Dendritic cell treated with granulocyte-macrophage colony-stimulating factor and Interleukin-4, amounts not matched to agents 40 ng/mL and 50 ng/mL, for 4 days (primary cell): ENCODE data around the gene HPS5.
A peak's percentile ranks its signal among the peaks of the same experiment; 100 is the strongest.

Experiments
- H3K27ac Mint-ChIP-seq: one replicate; pipeline ENCODE4 v1.8.0; 2022; ENCODE audit warnings: mild to moderate bottlenecking, mixed read lengths
- H3K27me3 Mint-ChIP-seq: one replicate; pipeline ENCODE4 v1.8.0; 2022; ENCODE audit warnings: mild to moderate bottlenecking, mixed read lengths
- H3K36me3 Mint-ChIP-seq: one replicate; pipeline ENCODE4 v1.8.0; 2022; ENCODE audit warnings: low read depth, mixed read lengths
- H3K4me1 Mint-ChIP-seq: one replicate; pipeline ENCODE4 v1.8.0; 2022; ENCODE audit warnings: low read depth, mixed read lengths
- H3K4me3 Mint-ChIP-seq: one replicate; pipeline ENCODE4 v1.8.0; 2022; ENCODE audit warnings: mild to moderate bottlenecking, moderate library complexity, mixed read lengths
- H3K9me3 Mint-ChIP-seq: one replicate; pipeline ENCODE4 v1.8.0; 2022; ENCODE audit warnings: mixed read lengths
- intact Hi-C: fragments of 100-400 bp; cut with micrococcal nuclease; formaldehyde crosslinking; loops from one replicate; pipeline ENCODE4 v1.15.0; 2022

Gene HPS5, protein sequence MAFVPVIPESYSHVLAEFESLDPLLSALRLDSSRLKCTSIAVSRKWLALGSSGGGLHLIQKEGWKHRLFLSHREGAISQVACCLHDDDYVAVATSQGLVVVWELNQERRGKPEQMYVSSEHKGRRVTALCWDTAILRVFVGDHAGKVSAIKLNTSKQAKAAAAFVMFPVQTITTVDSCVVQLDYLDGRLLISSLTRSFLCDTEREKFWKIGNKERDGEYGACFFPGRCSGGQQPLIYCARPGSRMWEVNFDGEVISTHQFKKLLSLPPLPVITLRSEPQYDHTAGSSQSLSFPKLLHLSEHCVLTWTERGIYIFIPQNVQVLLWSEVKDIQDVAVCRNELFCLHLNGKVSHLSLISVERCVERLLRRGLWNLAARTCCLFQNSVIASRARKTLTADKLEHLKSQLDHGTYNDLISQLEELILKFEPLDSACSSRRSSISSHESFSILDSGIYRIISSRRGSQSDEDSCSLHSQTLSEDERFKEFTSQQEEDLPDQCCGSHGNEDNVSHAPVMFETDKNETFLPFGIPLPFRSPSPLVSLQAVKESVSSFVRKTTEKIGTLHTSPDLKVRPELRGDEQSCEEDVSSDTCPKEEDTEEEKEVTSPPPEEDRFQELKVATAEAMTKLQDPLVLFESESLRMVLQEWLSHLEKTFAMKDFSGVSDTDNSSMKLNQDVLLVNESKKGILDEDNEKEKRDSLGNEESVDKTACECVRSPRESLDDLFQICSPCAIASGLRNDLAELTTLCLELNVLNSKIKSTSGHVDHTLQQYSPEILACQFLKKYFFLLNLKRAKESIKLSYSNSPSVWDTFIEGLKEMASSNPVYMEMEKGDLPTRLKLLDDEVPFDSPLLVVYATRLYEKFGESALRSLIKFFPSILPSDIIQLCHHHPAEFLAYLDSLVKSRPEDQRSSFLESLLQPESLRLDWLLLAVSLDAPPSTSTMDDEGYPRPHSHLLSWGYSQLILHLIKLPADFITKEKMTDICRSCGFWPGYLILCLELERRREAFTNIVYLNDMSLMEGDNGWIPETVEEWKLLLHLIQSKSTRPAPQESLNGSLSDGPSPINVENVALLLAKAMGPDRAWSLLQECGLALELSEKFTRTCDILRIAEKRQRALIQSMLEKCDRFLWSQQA

GRCh38 chr11:18321969-18322711, at the start of gene HPS5, which contains the start of gene GTF2H1:
Gene HPS5 (minus strand): TSS chr11:18322140. CDS start chr11:18317858, 4,282 bp downstream.
Gene GTF2H1 (plus strand): TSS chr11:18322567. CDS start chr11:18333075, 10,508 bp downstream.
- peak within 1 kb of the TSS; percentile 92 for H3K4me3 Mint-ChIP-seq
- H3K36me3 Mint-ChIP-seq: peaks cover 88% of the 10 kb centered on the region
- peak within 1 kb of the TSS; percentile 98 for H3K27ac Mint-ChIP-seq
- peaks cover 71% of the 10 kb centered on the region for H3K4me1 Mint-ChIP-seq
- H3K27me3 Mint-ChIP-seq: no peaks in the 10 kb centered on the region
- intact Hi-C loops: loop anchor here (1.0 to 5.0 kb wide), 5 partner anchors 9 to 310 kb away; partner anchors contain the start of genes LDHA and SPTY2D1
- H3K9me3 Mint-ChIP-seq: no peaks in the 10 kb centered on the region

- no peaks in the 10 kb centered on the region for H3K9me3 Mint-ChIP-seq
- no peaks in the 10 kb centered on the region for H3K27me3 Mint-ChIP-seq
- H3K4me3 Mint-ChIP-seq: no peak overlapping the region
- no peak overlapping the region for H3K27ac Mint-ChIP-seq
- intact Hi-C loops: no loop called here
- no peaks in the 10 kb centered on the region for H3K4me1 Mint-ChIP-seq
- H3K36me3 Mint-ChIP-seq: peaks cover 36% of the 10 kb centered on the region
Observed at GRCh38 chr11:18371279-18371678, 49.3 kb upstream of the HPS5 start.

DNA sequence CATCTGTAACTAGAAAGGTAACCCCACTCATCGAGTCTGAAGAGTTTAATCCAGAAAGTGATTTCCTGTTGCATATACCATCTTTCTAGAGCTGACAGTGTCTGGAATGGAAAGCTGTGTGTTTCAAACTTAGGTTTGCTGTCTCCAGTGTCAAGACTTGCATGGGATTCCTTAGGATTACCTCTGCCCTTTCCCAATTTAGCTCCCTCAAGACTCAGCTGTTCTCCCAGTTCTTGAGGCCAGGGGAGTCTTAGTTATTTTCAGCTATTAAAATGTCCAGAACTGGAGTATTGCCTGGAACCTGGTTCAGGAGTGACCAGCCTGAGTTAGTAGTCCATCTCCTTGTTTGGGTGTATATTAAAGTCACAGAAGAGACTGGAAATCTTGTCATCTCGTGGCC, 47.5 kb upstream of the HPS5 start:
- no peak overlapping the region for H3K27ac Mint-ChIP-seq
- intact Hi-C loops: no loop called here
- no peak overlapping the region for H3K4me3 Mint-ChIP-seq
- peaks cover 54% of the 10 kb centered on the region for H3K36me3 Mint-ChIP-seq
- H3K27me3 Mint-ChIP-seq: no peaks in the 10 kb centered on the region
- no peaks in the 10 kb centered on the region for H3K9me3 Mint-ChIP-seq
- H3K4me1 Mint-ChIP-seq: peaks cover 5% of the 10 kb centered on the region

DNA sequence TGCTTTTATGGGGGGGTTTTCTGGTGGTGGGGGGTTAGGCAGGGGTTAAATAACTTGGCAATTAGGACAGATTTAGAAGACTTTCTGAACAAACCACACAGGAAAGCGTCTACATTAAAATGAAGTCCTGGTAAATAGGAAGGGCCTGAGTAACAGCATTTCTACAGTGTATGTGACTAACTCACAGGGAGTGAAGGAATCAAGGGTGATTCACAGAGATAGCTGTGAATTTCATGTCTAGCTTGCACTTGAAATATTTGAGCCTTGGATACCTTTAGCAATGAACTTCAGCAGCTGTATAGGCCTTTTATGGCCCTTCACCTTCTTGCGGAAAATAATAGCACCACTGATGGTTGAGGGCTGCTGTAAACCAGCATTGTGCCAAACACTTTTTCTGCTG, 46.3 kb upstream of the HPS5 start:
- Mint-ChIP-seq H3K36me3 (peaks cover 66% of the 10 kb centered on the region), H3K4me1 (peaks cover 5% of the 10 kb centered on the region), H3K9me3 (no peaks in the 10 kb centered on the region), H3K27ac (no peak overlapping the region), H3K4me3 (no peak overlapping the region), H3K27me3 (no peaks in the 10 kb centered on the region)
- intact Hi-C loops: no loop called here

- Mint-ChIP-seq H3K27ac (no peak overlapping the region), H3K4me1 (peaks cover 5% of the 10 kb centered on the region), H3K4me3 (no peak overlapping the region), H3K27me3 (no peaks in the 10 kb centered on the region), H3K36me3 (peaks cover 70% of the 10 kb centered on the region), H3K9me3 (no peaks in the 10 kb centered on the region)
- intact Hi-C loops: no loop called here
Observed at GRCh38 chr11:18367431-18367830, 45.5 kb upstream of the HPS5 start.

GRCh38 chr11:18366286-18366685, 44.3 kb upstream of the HPS5 start:
- Mint-ChIP-seq H3K27me3 (no peaks in the 10 kb centered on the region), H3K36me3 (peaks cover 69% of the 10 kb centered on the region), H3K4me3 (no peak overlapping the region), H3K27ac (no peak overlapping the region), H3K9me3 (no peaks in the 10 kb centered on the region), H3K4me1 (peaks cover 5% of the 10 kb centered on the region)
- intact Hi-C loops: no loop called here

- Mint-ChIP-seq H3K4me1 (peaks cover 5% of the 10 kb centered on the region), H3K9me3 (no peaks in the 10 kb centered on the region), H3K4me3 (no peak overlapping the region), H3K36me3 (peaks cover 69% of the 10 kb centered on the region), H3K27me3 (no peaks in the 10 kb centered on the region), H3K27ac (no peak overlapping the region)
- intact Hi-C loops: no loop called here
Observed at GRCh38 chr11:18365741-18366140, 43.8 kb upstream of the HPS5 start.

GRCh38 chr11:18364495-18365073, 42.6 kb upstream of the HPS5 start:
- Mint-ChIP-seq H3K4me3 (no peak overlapping the region), H3K27ac (no peak overlapping the region), H3K36me3 (peaks cover 76% of the 10 kb centered on the region), H3K4me1 (peaks cover 5% of the 10 kb centered on the region), H3K9me3 (no peaks in the 10 kb centered on the region), H3K27me3 (no peaks in the 10 kb centered on the region)
- intact Hi-C loops: loop anchor here (5.0 kb wide), 1 partner anchor 33 kb away; no protein-coding TSS in a partner anchor

GRCh38 chr11:18361154-18361553, 39.2 kb upstream of the HPS5 start:
- no peaks in the 10 kb centered on the region for H3K27me3 Mint-ChIP-seq
- no peak overlapping the region for H3K27ac Mint-ChIP-seq
- no peak overlapping the region for H3K4me3 Mint-ChIP-seq
- no peaks in the 10 kb centered on the region for H3K9me3 Mint-ChIP-seq
- intact Hi-C loops: loop anchor here (5.0 kb wide), 1 partner anchor 36 kb away; no protein-coding TSS in a partner anchor
- peaks cover 5% of the 10 kb centered on the region for H3K4me1 Mint-ChIP-seq
- peaks cover 89% of the 10 kb centered on the region for H3K36me3 Mint-ChIP-seq

DNA sequence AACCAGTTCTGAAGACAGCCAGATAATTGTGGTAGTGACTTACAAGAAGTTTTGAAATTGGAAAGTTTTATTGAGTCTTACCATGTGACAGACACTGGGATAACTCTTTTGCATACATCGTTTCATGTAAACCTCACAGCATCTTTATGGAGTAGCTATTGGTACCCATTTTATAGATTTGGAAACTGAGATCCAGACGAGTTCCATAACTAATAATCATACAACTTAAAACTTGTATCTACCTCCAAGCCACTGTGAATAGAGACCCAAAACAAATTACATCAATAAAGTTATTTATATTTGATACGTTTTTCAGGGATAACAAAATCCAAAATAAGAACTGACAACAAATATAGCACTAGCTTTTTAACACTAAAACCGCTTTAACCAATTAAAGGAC, 36.7 kb upstream of the HPS5 start:
- Mint-ChIP-seq H3K4me1 (no peaks in the 10 kb centered on the region), H3K4me3 (no peak overlapping the region), H3K36me3 (peaks cover 89% of the 10 kb centered on the region), H3K9me3 (no peaks in the 10 kb centered on the region), H3K27me3 (no peaks in the 10 kb centered on the region), H3K27ac (no peak overlapping the region)
- intact Hi-C loops: no loop called here

- H3K36me3 Mint-ChIP-seq: peaks cover 94% of the 10 kb centered on the region
- no peaks in the 10 kb centered on the region for H3K4me1 Mint-ChIP-seq
- intact Hi-C loops: loop anchor here (5.0 kb wide), 1 partner anchor 155 kb away; no protein-coding TSS in a partner anchor
- no peaks in the 10 kb centered on the region for H3K27me3 Mint-ChIP-seq
- H3K27ac Mint-ChIP-seq: no peak overlapping the region
- H3K9me3 Mint-ChIP-seq: no peaks in the 10 kb centered on the region
- no peak overlapping the region for H3K4me3 Mint-ChIP-seq
Observed at GRCh38 chr11:18352581-18352980, 30.6 kb upstream of the HPS5 start.

GRCh38 chr11:18347471-18348125, 25.7 kb upstream of the HPS5 start:
- no peaks in the 10 kb centered on the region for H3K4me1 Mint-ChIP-seq
- H3K27ac Mint-ChIP-seq: no peak overlapping the region
- no peaks in the 10 kb centered on the region for H3K9me3 Mint-ChIP-seq
- H3K36me3 Mint-ChIP-seq: peaks cover 94% of the 10 kb centered on the region
- no peaks in the 10 kb centered on the region for H3K27me3 Mint-ChIP-seq
- no peak overlapping the region for H3K4me3 Mint-ChIP-seq
- intact Hi-C loops: no loop called here
